A549 (cell line): ENCODE measurements around the gene CAB39. TPM values are rescaled to one million over a fixed set of nuclear protein-coding genes. Genes with fewer than 3 reads are reported as not detected.

Source experiments
- ATAC-seq, 2 experiments: fragments of 200-7000 bp in 1 of 2; fragments of >200 bp in 1 of 2; cut with Nextera tagmentation in 1 of 2; cut with Tn5 transposase in 1 of 2; 3 replicates each; pipeline versions ENCODE4 v1.8.0 to v1.9.1; 2018 to 2020; ENCODE audit warnings: mild to moderate bottlenecking in 1 of 2, moderate library complexity in 1 of 2
- CTCF ChIA-PET: fragments of 300-600 bp; sonication (Branson Sonifier 250); formaldehyde crosslinking; extraction: SDS; loops from one replicate; lab custom pipeline; 2021; ENCODE audit warnings: antibody characterized with exemption, inconsistent platforms; lab: Yijun Ruan, JAX
- POLR2A ChIA-PET: fragments of 350-600 bp; formaldehyde crosslinking; extraction: SDS; loops from one replicate; lab custom pipeline; 2021; ENCODE audit warnings: antibody characterized with exemption, inconsistent platforms; lab: Yijun Ruan, JAX
- DNase-seq, 2 experiments: peaks; one replicate each; pipeline versions ENCODE4 v3.0.0 to v3.0.0-alpha.2; 2011 to 2016; ENCODE audit warnings: low read depth in 1 of 2, low spot score in 1 of 2
- FAIRE-seq: peaks from 2 replicates; lab custom pipeline; 2011; peaks lifted over from hg19 to GRCh38; lab: Jason Lieb, UNC
- H3K27ac ChIP-seq, 2 experiments: fragments of >200 bp; sonication (Bioruptor Twin); formaldehyde crosslinking; 3 replicates each; pipeline ENCODE4 v1.5.1; 2016 to 2017
- H3K4me1 ChIP-seq: fragments of >200 bp; sonication (Bioruptor Twin); formaldehyde crosslinking; 3 replicates; pipeline ENCODE4 v1.6.1; 2016
- H3K4me2 ChIP-seq: fragments of >200 bp; sonication (Bioruptor Twin); formaldehyde crosslinking; 3 replicates; pipeline ENCODE4 v1.6.1; 2016
- H3K4me3 ChIP-seq: fragments of >200 bp; sonication (Bioruptor Twin); formaldehyde crosslinking; 3 replicates; pipeline ENCODE4 v1.5.1; 2016
- H3K9me3 ChIP-seq: fragments of >200 bp; sonication (Bioruptor Twin); formaldehyde crosslinking; 3 replicates; pipeline ENCODE4 v1.6.1; 2016
- FOSL2 ChIP-seq, 2 experiments: fragments of 450-650 bp in 1 of 2; fragments of >200 bp in 1 of 2; sonication (Bioruptor Twin) in 1 of 2; formaldehyde crosslinking; IDR thresholded peaks; 2 replicates each; pipeline versions ENCODE4 v1.5.0 to v1.6.1; 2016 to 2020; ENCODE audit warnings: mild to moderate bottlenecking in 1 of 2, moderate library complexity in 1 of 2
- KDM1A ChIP-seq: fragments of 200-600 bp; sonication (generic); IDR thresholded peaks from 2 replicates; pipeline ENCODE4 v1.6.1; 2016; ENCODE audit warnings: low read depth, mild to moderate bottlenecking
- POLR2A ChIP-seq: IDR thresholded peaks from 2 replicates; pipeline ENCODE4 v1.6.1; 2012; ENCODE audit warnings: mild to moderate bottlenecking, low read length
- POLR2AphosphoS2 ChIP-seq: conservative IDR thresholded peaks from 2 replicates; pipeline ENCODE4 v1.6.1; 2012; ENCODE audit warnings: low read length, improper control_type of control experiment, inconsistent platforms
- SREBF2 ChIP-seq: fragments of 450-650 bp; IDR thresholded peaks from 2 replicates; pipeline ENCODE4 v1.6.1; 2014; ENCODE audit warnings: mild to moderate bottlenecking, moderate library complexity
- TFCP2L1 ChIP-seq: fragments of 250-450 bp; sonication (Bioruptor Pico); IDR thresholded peaks from 2 replicates; pipeline ENCODE4 v1.5.0; 2021; ENCODE audit warnings: mild to moderate bottlenecking
- WGBS: methylation state at CpG from one replicate; pipeline ENCODE4 v1.1.6; 2017; ENCODE audit errors: missing lambda C conversion rate; 5-methylcytosine and 5-hydroxymethylcytosine counted together
- polyA plus RNA-seq, 4 experiments: library from polyadenylated mRNA; depleted of rRNA in 3 of 4; stranded (reverse); fragments of >200 nt; fragmentation: RNase III in 1 of 4; extraction: RNeasy Plus Mini Kit Qiagen cat#74134 plus additional on column Dnase treatment in 1 of 4; gene quantifications; 2 replicates in 3 of 4; 3 replicates in 1 of 4; pipeline ENCODE4 v1.2.3, GENCODE V29; 2011 to 2017
- small RNA-seq, 6 experiments: library from RNA; depleted of rRNA; stranded (forward); fragments of <200 nt; gene quantifications; one replicate each; pipeline ENCODE3, GENCODE V24; 2012
- TF ChIP-seq, protein P1 (sequence below): fragments of >200 bp; sonication (Bioruptor Twin); formaldehyde crosslinking; IDR thresholded peaks from 3 replicates; pipeline ENCODE4 v1.6.1; 2016
- TF ChIP-seq, protein P2 (sequence below): fragments of 150-350 bp; IDR thresholded peaks from 2 replicates; pipeline ENCODE4 v1.6.1; 2014; ENCODE audit warnings: low read depth, mild to moderate bottlenecking, low read length

The CAB39 gene
- polyA plus RNA-seq, 2 of the 4 experiments (the other 2 are of a cell fraction): 28.4 to 54.2 TPM

DNA sequence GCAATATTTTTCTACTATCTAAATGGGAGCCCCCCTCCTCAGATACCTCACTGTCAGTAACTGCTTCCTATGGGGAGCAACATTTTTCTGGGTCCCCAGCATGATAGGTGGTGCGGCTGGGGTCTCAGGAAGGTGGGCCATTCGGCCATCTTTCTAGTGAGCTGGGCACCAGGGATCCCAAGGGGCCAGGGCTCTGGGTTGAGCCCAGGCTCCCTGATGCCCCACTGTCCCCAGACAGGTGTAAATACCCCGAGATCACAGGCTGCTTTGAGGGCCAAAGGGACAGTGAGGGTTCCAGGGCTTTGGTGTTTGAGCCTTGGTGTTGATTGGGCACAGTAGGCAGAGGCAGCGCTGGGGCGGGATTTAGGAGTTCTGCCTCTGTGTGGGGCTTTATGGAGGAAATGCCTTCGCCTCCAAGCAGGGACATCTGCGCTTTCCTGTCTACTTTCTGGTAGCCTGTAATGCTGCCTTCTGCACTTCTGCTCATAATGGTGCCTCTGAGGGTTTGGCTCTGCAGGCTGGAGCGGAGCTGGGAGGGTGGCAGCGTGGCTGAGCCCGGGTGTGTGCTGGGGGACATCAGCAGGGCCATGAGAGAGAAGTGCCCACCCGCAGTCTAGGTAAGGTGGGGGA lies 157.4 kb downstream of the CAB39 start:
- 88% methylated on average over 8 of the region's 11 CpGs for WGBS
- Histone ChIP-seq H3K9me3 (no peaks in the 10 kb centered on the region), H3K27ac (no peak overlapping the region), H3K4me2 (no peak overlapping the region), H3K4me1 (peaks cover 18% of the 10 kb centered on the region; the same call in 2 of the 3 replicates), H3K4me3 (no peak overlapping the region)
- no peak for FAIRE-seq
- no peak for ATAC-seq
- TF ChIP-seq, protein P1, sequence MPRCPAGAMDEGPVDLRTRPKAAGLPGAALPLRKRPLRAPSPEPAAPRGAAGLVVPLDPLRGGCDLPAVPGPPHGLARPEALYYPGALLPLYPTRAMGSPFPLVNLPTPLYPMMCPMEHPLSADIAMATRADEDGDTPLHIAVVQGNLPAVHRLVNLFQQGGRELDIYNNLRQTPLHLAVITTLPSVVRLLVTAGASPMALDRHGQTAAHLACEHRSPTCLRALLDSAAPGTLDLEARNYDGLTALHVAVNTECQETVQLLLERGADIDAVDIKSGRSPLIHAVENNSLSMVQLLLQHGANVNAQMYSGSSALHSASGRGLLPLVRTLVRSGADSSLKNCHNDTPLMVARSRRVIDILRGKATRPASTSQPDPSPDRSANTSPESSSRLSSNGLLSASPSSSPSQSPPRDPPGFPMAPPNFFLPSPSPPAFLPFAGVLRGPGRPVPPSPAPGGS: no peak
- no peak for TF ChIP-seq POLR2AphosphoS2
- no peak for TF ChIP-seq FOSL2 (IDR thresholded peaks at IDR 0.05)
- no peak for TF ChIP-seq FOSL2 (CRISPR knock-in tag; IDR thresholded peaks at IDR 0.05)
- TF ChIP-seq KDM1A: no peak
- TF ChIP-seq POLR2A: no peak
- no peak for TF ChIP-seq TFCP2L1 (CRISPR knock-in tag)
- TF ChIP-seq, protein P2, sequence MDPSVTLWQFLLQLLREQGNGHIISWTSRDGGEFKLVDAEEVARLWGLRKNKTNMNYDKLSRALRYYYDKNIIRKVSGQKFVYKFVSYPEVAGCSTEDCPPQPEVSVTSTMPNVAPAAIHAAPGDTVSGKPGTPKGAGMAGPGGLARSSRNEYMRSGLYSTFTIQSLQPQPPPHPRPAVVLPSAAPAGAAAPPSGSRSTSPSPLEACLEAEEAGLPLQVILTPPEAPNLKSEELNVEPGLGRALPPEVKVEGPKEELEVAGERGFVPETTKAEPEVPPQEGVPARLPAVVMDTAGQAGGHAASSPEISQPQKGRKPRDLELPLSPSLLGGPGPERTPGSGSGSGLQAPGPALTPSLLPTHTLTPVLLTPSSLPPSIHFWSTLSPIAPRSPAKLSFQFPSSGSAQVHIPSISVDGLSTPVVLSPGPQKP: no peak
- no peak for TF ChIP-seq SREBF2
- POLR2A ChIA-PET: no interaction called here
- CTCF ChIA-PET: interaction anchor here (1.1 to 3.1 kb wide), 3 partner anchors 21 to 117 kb away, joined by 3 to 9 read pairs (median 7); no protein-coding TSS in a partner anchor
- DNase-seq: no peak

Small RNAs within 50 kb of the gene (small RNA-seq; reads per million reads assigned to genes)
- gene BANF1P3 (0 reads per million in 6 experiments), gene RNU6-268P (0 to 3.4 (median 0.42) reads per million in 6 experiments)

Other genes with a start within 250 kb of the CAB39 start
- gene ITM2C, start 152.1 kb downstream of the CAB39 start, polyA plus RNA-seq (2011; rRNA removed): 88.1 and 123 TPM in 2 replicates
- 63.3 to 105 TPM (median 84.0 TPM) in 3 replicates for gene ITM2C, start 152.1 kb downstream of the CAB39 start, polyA plus RNA-seq (2017; fragmentation: RNase III; extraction: RNeasy Plus Mini Kit Qiagen cat#74134 plus additional on column Dnase treatment)
- not detected in 2 replicates for gene GPR55, start 212.4 kb downstream of the CAB39 start, polyA plus RNA-seq (2011; rRNA removed)
- not detected in 3 replicates for gene GPR55, start 212.4 kb downstream of the CAB39 start, polyA plus RNA-seq (2017; fragmentation: RNase III; extraction: RNeasy Plus Mini Kit Qiagen cat#74134 plus additional on column Dnase treatment)